ENCODE results near the gene TADA1.

Gene TADA1

DNA sequence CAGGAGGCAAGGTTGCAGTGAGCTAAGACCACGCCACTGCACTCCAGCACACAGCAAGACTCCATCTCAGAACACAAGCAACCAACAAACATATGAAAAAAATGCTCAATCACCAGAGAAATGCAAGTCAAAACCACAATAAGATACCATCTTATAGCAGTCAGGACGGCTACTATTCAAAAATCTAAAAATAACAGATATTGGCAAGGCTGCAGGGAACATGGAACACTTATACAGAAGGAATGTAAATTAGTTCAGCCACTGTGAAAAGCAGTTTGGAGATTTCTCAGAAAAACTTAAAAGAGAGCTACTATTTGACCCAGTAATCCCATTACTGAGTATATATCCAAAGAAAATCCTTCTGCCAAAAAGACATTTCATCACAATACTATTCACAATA, 64.4 kb downstream of the TADA1 start:
- no peak overlapping the region for H3K4me3 ChIP-seq (ENCODE audit: low read depth in 1 of 2, low read length in 2 of 2)
- H3K27ac ChIP-seq (ENCODE audit: low read length): no peak overlapping the region
- H3K36me3 ChIP-seq (ENCODE audit: control insufficient read depth in 1 of 2, insufficient read depth in 2 of 2, low read length in 2 of 2): no peaks in the 10 kb centered on the region
- H3K4me1 ChIP-seq (ENCODE audit: control insufficient read depth in 1 of 2, insufficient read depth in 2 of 2, low read length in 2 of 2): no peaks in the 10 kb centered on the region
- H3K9me3 ChIP-seq (ENCODE audit: control insufficient read depth in 1 of 2, low read length in 2 of 2): peaks cover 0 to 2% of the 10 kb centered on the region in 2 donors
- no peaks in the 10 kb centered on the region for H3K27me3 ChIP-seq (ENCODE audit: low read depth, low read length)

DNA sequence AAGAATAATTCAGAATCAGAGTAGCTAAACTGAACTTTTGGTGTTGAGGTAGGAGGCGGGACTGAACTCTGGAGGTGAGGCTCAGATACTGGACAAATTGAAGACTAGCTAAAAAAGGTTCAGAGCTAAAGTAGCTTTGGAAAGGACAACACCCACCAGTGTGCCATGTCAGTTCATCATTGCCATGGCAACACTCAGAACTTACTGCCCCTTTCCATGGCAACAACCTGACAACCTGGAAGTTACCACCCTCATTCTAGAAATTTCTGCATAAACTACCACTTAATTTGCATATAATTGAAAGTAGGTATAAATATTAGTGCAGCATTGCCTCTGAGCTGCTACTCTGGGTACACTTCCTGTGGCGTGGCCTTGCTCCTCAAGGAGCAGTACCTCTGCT, 67.1 kb downstream of the TADA1 start:
- H3K4me1 ChIP-seq (ENCODE audit: control insufficient read depth in 1 of 2, insufficient read depth in 2 of 2, low read length in 2 of 2): no peaks in the 10 kb centered on the region
- peaks cover 0 to 2% of the 10 kb centered on the region in 2 donors for H3K9me3 ChIP-seq (ENCODE audit: control insufficient read depth in 1 of 2, low read length in 2 of 2)
- no peaks in the 10 kb centered on the region for H3K36me3 ChIP-seq (ENCODE audit: control insufficient read depth in 1 of 2, insufficient read depth in 2 of 2, low read length in 2 of 2)
- H3K27me3 ChIP-seq (ENCODE audit: low read depth, low read length): no peaks in the 10 kb centered on the region
- no peak overlapping the region for H3K4me3 ChIP-seq (ENCODE audit: low read depth in 1 of 2, low read length in 2 of 2)
- H3K27ac ChIP-seq (ENCODE audit: low read length): no peak overlapping the region

All from muscle layer of duodenum (tissue), 2 donors.